Retinal pigment epithelial cell (primary cell): Measurements from ENCODE around the gene CPED1.

ENCODE experiments used
- DNase-seq: peaks from one replicate; pipeline ENCODE4 v3.0.0-alpha.2; 2010; ENCODE audit warnings: low read depth
- H3K4me3 ChIP-seq: 2 replicates; pipeline ENCODE4 v1.5.1; 2011; ENCODE audit warnings: mild to moderate bottlenecking, low read length, control low read depth, moderate library complexity
- TF ChIP-seq, protein P1 (sequence below): conservative IDR thresholded peaks from 2 replicates; pipeline ENCODE4 v1.5.1; 2011; ENCODE audit warnings: low read depth, low read length, control low read depth, inconsistent platforms

Gene CPED1

GRCh38 chr7:121331048-121331447, 342.5 kb downstream of the CPED1 start:
- no peak overlapping the region for H3K4me3 ChIP-seq
- DNase-seq, result no peak
- TF ChIP-seq, protein P1, sequence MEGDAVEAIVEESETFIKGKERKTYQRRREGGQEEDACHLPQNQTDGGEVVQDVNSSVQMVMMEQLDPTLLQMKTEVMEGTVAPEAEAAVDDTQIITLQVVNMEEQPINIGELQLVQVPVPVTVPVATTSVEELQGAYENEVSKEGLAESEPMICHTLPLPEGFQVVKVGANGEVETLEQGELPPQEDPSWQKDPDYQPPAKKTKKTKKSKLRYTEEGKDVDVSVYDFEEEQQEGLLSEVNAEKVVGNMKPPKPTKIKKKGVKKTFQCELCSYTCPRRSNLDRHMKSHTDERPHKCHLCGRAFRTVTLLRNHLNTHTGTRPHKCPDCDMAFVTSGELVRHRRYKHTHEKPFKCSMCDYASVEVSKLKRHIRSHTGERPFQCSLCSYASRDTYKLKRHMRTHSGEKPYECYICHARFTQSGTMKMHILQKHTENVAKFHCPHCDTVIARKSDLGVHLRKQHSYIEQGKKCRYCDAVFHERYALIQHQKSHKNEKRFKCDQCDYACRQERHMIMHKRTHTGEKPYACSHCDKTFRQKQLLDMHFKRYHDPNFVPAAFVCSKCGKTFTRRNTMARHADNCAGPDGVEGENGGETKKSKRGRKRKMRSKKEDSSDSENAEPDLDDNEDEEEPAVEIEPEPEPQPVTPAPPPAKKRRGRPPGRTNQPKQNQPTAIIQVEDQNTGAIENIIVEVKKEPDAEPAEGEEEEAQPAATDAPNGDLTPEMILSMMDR, result no peak

GRCh38 chr7:121331574-121331973, 343.1 kb downstream of the CPED1 start:
- no peak for DNase-seq
- no peak overlapping the region for H3K4me3 ChIP-seq
- TF ChIP-seq, protein P1, result no peak

- no peak overlapping the region for H3K4me3 ChIP-seq
- no peak for DNase-seq
- TF ChIP-seq, protein P1, result no peak
Observed at GRCh38 chr7:121334376-121334775, 345.9 kb downstream of the CPED1 start.

DNA sequence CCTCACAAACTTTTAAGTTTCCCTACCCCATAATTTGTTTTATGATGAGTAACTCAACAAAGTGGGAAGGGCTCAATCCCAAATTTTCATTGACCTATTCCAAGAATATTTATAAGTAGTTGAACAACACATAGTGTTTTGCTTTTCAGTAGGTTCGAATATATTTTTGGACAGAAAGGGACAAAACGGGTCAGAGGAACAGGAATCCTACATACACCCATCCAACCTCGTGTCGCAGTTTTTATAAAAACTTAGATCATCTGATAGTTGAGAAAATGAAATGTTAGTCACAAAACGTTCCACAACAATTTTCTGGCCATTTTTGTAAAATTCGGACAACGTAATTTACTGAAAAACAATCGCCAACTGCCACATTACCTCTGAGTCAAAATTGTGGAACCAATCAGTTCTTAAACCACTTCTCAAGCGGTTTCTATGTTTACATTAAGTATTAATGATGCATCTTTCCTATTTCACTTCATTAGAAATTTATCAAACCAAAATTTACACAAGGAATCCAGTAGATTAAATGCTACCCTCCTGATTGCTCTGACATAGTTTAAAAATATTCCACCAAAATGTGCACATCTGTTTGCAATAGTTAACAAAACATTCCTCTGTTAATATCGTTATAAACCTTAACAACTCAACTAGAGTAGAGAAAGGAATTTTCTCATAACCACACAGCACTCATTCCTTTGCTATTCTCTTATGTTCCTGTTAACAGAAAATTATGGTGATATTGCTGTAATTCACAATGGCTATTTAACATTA, 346.6 kb downstream of the CPED1 start:
- no peak for DNase-seq

DNA sequence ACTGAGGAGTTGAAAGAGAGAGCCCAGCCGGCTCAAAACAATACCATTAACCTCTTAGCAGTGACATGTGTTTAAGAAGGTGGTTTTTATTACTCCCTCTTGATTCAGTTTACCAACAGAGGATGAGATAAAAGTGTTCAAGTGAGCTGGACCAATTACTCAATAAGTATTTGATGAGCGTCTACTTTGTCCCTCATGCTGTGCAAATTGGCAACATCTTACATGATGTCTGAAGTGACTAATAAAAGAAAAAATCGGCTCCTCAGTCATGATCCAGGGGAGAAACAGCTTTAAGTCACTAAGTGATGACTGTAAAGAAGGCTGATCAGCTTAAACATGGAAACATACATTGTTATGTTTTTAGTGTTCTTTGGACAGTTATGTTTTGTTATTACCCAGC, 348.1 kb downstream of the CPED1 start:
- DNase-seq, result no peak
- H3K4me3 ChIP-seq, result no peak overlapping the region
- TF ChIP-seq, protein P1, result no peak

More for the DNA sequence above, 346.6 kb downstream of the CPED1 start:
- no peak overlapping the region for H3K4me3 ChIP-seq
- TF ChIP-seq, protein P1, result no peak

DNA sequence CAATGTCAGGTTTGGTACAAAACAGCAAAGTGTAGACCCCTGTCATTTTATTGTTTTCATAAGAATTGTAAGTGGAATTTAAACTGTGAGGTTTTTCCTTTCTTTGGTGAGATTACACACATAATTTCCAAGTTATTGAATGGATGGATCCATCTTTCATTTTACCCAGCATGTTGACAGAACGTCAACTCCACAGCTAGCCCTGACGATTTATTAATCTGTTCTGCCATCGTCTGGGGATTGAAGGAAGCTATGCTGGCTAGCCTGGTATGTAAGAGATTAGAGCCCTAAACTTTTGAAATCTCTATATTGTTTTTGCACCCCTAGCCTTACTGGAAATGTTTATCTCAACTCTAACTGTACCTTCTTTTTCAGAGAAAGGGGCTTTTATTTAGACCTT, 348.9 kb downstream of the CPED1 start:
- no peak overlapping the region for H3K4me3 ChIP-seq
- TF ChIP-seq, protein P1, result peak; percentile 51
- no peak for DNase-seq

GRCh38 chr7:121339082-121339481, 350.6 kb downstream of the CPED1 start:
- no peak for DNase-seq
- TF ChIP-seq, protein P1, result no peak
- H3K4me3 ChIP-seq, result no peak overlapping the region
